HG02571 (cell line): Measurements from ENCODE around the gene KRT84.

Experiments
- ATAC-seq: cut with Tn5 transposase; IDR thresholded peaks from one replicate; pipeline ENCODE4 v1.9.1; 2021; ENCODE audit warnings: mild to moderate bottlenecking, moderate library complexity; ENCODE audit not compliant: unreplicated experiment

The KRT84 gene

DNA sequence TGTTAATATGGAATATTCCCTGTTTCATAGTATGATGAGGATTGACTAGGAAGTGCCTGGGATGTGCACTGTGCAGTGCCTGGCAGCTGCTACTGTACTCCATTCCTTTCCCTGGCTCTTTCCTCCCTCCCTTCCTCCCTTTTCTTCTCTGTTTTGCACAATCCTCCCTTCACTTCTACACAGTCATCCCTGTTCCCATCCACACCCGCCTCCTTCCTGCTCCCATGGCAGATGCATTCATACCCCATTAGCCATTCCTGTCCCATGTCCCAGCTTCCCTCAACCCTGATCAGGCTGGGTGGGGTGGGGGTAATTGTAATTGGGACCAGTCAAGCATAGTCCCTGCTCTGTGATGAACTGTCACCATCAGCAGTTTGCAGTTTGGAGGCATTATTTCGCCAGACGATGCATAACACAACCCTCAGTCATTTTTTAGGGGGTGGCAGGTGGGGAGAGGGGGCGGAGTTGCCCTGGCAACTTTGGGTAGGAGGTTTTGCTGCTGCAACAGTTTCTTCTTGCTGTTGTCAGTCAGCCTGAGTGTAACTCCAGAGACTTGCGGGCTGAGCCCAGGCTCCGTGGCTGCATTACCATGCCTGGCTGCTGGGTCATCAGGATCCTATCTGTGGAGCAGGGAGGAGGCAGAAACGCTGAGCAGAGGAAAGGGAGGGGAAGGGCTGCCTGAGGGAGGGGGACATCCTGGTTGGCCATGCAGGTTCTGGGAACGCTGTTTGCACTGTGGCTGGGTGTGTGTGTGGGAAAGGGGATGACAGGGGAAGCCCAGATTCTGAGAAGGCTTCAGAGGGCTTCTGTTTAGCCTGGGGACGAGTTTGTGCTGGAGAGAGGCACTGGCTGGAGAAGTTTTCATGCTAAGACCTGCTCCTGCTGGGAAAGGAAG, 4.1 kb upstream of the KRT84 start:
- ATAC-seq: no peak

DNA sequence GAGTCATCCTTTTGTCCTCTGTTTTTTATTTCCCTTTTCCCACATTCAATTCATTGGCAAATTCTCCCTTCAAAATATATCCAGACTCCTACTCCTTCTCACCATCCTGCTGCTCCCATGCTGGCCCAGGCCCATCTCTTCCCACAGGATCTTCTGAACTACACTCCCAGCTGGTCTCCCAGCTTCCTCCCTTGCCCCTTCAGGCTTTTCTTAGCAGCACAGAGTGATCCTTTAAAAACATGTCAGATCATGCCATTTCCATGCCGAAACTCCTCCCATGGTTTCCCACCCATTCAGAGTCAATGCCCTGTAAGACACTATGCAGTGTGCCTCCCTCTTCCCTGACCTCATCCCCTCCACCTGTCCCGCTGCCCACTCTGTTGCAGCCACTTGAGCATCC, 2.4 kb upstream of the KRT84 start:
- ATAC-seq: no peak

DNA sequence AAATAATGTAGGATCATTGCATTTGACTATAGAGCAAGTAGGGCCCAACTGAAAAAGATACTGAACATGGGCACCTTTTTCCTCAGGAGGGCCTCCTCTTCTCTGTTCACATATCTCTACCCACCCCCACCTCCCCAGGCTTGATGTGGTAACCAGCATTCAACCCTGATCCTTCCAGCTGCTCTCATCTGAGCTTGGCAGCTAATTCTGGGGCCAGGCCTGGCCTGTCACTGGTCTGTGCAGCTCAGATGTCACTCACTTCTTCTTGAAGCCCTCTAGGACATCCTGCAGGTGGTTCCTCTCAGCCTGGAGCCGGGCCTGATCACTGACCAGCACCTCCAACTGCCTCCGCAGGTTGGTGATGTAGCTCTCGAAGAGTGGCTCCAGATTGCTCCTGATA, 2.1 kb downstream of the KRT84 start:
- no peak for ATAC-seq

DNA sequence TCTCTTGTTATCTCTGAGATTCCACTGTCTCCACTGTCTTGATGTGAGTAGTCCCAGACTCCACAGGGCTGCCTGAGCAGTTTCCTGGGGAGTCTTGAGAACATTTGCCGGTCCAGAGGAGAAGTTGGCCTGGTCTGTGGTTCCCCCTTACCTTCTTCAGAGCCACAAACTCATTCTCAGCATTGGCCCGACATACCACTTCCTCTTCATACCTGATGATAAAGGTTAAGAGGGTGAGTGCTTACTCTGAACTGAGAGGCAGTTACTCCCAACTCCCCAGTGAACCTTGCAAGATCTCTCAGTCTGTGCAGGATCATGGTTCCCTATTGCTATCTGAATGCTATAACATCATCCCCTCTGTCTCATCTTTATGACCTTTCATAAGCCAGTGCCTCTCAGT, 2.6 kb downstream of the KRT84 start:
- ATAC-seq: no peak

DNA sequence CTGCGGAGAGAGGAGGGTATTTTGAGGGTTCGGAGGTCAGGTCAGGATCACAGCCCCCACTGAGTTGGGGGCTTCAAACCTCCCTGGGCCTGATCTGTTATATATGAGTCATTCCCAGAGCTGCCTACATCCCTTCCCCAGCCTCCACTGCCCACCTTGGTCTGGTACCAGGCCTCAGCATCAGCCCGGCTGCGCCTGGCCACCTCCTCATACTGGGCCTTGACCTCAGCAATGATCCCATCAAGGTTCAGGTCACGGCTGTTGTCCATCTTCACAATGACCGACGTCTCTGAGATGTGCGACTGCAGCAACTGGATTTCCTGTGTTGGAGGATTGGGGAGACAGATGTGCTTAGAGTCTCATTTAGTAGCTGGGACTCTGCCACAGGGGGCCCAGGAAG, 4.2 kb downstream of the KRT84 start:
- ATAC-seq: no peak

DNA sequence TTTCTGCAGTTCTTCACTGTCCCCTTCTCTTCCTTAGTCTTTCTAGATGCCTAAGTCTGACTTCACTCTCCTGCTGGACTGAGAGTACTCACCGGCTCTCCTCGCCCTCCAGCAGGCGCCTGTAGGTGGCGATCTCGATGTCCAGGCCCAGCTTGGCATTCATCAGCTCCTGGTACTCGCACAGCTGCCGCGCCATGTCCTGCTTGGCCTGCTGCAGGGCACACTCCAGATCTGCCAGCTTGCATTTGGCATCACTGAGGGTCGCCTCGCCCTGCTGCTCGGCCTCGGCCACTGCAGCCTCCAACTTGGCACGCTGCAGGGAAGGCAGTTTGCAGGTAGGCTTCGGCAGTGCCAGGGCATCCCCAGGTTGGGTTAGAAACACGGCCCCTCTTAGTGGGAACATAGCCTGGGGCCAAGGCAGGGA, 5.2 kb downstream of the KRT84 start:
- no peak for ATAC-seq

DNA sequence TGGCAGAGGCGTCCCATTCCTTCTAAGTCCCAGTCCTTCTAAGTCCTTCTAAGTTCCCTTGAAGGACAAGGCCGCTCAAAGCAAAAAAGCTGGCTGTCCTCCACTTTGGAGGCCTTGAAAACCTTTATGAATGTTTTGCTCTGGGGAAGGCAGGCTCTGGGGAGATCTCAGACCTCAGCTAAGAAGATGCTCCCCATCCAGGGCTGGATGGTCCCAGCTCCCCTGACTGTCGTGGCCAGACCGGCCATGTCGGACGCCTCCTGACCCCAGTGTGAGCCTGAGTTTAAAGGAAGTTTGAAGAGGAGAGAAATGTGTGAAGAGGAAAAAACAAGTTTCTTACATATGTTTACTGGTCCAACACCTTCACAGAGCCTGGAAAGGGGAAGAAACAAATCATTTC, 5.9 kb downstream of the KRT84 start:
- ATAC-seq: no peak

DNA sequence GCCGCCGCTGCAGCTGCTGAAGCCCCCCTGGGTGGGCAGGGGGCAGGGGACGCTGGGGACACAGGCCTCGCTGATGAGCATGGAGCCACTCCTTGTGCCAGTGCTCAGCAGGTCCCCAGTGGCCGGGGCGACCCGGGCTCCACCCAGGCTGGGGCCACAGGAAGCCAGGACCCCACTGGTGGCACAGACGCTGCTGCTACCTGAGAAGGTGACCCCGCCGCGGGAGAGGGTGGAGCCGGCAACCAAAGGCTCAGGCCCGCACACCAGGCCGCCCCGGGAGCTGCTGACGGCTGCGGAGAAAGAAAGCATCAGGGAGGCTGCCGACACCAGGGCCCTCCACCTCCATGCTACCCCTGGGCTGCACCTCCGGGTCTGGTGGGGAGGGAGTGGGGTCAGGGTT, 7.4 kb downstream of the KRT84 start:
- ATAC-seq: no peak

DNA sequence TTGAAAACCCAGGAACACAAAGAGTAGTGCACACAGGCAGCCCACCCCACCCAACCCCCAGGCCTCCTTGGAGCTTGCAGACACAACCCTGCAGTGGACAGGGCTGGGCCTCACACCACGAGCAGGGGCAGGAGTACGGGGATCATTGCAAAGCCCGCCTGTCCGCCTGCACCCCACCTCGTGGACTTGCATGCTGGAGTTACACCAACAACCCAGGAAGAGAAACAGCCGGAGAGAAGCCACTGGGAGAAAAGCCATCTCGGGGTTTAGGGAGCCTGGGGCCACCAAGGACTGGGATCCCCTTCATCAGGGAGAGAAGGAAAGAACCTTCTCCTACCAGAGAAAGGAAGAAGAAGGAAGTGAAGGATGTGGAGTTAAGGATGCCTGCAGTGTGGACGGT, 8.2 kb downstream of the KRT84 start:
- no peak for ATAC-seq

DNA sequence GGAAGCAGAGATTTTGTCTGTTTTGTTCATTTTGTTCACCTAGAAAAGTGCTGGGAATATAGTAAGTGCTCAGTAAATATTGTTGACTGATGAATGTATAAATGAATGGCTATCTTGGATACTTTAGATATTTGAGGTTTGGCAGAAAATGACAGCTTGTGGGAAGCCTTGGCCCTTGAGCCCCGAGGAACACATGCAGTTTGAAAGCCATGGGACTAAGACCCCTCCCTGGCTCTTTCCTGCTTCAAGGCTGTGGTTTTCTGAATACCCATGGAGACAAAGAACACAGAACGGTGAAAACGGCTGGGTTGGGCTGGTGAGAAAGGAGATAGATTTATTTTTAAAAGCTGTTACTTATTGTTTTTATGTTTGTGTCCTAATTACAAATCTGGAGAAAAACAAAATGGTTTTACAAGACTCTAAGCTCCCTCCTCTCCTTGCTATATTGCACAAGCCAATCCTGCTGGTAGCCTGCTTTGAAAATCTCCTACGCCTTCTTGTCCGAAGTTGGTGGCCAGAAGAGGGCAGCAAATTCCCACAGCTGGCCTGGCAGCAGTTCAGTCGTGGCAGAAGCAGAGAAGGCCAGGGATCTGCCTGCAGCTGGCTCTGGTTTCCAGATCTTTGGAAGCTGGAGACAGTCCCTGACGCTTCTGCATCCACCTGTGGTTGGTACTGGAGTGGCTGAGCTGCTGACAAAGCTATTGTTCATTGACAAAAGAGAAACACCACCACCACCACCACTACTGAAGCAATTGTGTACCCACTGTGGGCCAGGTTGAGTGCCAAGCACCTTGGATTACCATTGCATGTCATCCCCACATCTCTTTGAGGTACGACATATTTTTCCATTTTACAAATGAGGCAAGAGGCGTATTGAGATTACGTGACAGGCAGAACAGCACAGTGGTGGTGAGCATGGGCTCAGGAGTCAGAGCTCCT, 13.0 kb downstream of the KRT84 start:
- no peak for ATAC-seq

DNA sequence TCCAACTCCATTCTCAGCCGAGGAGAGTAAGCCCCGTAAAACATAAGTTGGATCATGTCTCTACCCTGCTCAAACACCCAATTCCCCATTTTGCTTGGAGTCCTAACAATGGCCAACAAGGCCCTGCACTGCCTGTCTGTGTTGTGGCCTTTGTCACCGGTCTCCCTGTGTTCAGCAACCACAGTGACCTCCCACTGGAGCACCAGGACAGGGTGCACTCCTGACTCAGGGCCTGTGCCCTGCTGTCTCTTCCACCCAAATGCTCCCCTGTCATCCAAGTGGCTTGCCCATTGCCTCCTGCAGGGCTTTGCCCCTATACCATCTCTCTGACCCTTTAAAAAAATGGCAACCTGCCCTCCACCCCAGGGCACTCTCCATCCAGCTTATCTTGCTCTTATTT, 13.7 kb downstream of the KRT84 start:
- ATAC-seq: no peak

DNA sequence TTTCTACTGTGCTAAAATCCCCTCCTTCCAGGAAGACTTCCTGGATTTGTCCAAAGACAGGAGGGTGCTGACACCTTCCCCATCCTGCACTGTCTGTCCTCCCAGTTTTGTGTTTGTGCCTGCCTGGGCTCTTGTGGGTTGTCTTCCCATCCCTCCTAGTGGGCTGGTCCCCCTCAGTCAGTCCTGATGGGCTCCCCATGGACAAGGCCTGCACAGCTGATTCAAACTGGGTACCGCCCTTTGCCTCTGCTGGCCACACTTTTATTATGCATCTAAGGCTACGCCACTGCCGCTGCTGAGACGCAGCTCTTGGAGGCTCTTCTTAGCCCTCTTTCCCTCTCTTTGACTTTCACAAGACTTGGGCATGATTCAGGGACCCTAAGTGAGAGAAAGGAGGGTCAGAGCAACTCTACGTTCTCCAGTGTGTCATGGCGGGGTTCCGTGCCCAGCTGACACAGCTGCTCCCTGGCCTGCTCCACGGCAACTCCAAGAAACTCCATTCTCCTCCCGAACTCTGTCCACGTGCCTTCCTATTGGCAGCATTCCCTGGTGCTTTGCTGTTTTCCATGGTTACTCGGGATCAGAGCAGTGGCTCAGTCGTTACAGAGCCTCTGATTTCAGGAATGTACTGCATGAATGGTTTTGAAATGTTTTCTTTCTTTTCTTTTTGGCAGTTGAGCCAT, 14.4 kb downstream of the KRT84 start:
- ATAC-seq: no peak

DNA sequence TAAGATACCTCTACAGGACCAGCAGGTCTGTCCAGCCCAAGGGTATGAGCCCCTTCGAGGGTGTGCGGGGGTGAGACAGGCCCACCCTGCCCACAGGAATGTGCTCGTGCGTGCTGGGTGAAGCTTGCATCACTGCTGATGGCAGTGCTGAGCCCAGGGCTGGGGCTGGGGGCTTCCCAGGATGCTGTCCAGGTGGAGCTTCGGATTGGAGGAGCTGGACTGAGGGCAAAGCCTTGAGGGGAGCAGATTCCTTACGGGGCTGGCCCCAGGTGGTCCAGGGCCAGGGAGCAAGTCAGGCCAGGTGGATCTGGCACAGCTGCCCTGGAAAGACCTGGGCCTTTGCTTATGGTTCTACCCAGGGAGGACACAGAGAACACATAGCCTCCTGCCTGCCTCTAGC, 15.6 kb downstream of the KRT84 start:
- ATAC-seq: no peak

DNA sequence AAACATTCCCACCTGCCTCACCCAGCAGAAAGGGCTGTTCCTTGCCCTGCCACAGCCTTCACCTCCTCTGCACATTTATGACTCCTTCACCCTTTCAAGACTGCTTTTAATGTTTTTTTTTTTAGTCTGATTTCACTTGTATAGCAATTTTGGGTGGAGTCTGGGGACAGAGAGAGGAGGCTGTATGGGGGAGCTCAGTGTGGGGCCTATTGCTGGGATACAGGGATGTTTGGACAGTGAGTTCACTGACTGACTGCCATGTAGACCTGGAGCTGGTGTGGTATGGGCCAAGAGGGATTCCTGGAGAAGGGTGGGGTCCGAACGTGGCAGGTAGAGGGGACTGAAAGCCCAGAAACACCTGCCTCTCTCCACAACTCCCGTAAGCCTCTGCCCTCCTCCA, 16.2 kb downstream of the KRT84 start:
- no peak for ATAC-seq

DNA sequence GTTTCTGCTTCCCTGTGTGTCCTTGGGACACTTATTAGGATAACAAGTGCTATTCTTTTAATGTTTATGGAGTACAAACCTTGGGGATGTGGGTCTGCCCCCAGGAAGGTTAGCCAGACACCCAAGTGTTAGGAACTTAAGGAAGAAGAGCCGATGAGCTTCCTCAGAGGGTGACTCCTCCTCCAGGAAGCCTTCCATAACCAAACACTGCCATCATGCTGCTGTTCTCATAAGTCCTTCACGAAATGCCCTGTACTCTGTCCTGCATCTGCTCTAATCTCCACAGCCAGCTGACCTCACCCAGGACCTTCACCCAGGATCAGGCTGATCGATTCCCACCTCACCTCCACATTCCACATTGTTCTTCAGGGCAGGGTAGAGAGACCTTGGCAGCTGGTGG, 16.9 kb downstream of the KRT84 start:
- no peak for ATAC-seq

DNA sequence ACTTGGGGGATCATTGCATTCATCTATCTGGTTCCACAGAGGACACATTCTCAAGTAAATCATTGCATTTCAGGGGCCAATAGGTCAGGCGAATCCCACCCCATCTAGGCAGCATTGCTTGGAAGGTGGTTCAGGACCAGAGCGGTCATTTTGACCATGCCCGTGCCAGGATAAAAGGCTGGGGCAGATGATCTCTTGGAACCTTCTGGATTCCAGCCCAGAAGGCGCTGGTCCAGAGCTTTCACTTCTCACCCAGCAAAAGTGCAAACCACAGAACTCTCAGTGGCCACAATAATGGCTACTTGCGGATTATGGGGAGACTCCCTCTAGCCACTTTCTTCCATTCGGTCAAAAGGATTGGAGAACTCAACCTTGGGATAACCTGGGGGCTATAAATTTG, 17.6 kb downstream of the KRT84 start:
- no peak for ATAC-seq

DNA sequence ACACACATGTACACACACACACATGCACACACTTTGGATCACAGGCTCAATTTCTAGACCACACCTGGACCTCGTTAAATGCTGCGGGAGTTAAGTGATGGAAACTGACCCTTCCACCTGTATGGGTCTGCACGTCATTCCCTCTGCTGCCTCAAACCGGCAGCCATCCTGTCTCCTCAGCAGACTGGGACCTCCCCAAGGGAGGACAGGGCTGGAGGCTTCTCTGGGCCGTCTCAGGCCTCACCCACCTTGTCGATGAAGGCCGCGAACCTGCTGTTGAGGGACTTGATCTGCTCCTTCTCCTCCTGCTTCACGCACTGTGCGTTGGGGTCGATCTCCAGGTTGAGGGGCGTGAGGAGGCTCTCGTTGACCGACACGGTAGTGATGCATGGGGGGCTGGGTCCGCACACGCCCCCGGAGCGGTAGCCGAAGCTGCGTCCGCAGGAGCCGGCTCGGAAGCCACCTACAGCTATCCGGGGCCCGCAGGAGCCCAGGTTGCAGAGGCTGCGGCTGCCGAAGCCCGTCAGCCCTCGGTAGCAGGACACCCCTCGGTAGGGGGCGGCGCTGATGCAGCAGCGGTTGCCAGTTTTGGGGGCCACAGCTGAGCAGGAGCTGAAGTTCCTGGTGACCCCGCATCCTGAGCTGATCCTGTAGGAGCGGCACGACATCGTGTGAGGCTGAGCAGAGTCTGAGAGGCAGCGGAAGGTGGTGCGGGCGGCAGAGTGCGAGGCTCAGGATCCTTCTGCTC, 18.5 kb downstream of the KRT84 start, which contains the start of gene KRT85:
Gene KRT85 (minus strand): TSS at position 744 of the 748 bp plus-strand sequence. CDS start 76 bp downstream, at position 668.
- no peak for ATAC-seq

DNA sequence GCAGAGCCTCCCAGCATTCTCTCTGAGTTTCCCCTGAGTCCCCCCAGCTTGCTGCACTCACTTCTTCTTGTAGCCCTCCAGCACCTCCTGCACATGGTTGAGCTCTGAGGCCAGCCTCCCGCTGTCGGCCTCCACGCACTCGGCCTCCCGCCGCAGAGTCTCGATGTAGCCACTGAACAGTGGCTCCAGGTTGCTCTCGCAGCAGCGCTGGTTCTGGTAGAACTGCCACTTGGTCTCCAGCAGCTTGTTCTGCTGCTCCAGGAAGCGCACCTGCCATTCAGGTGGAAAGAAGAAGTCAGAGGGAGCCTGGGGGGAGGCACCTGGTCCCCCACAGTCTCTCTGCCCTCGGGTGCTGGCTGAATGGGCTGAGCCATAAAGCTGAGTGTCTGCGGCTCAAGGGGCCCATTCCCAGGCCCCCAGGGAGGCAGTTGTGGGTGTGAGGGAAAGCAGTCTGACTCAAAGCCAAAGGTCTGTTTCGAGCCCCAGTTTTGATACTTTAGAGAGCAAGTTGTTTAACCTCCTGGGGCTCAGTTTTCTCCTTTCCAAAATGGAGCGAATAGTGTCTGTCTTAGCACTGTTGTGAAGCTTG, 20.5 kb downstream of the KRT84 start:
- no peak for ATAC-seq

DNA sequence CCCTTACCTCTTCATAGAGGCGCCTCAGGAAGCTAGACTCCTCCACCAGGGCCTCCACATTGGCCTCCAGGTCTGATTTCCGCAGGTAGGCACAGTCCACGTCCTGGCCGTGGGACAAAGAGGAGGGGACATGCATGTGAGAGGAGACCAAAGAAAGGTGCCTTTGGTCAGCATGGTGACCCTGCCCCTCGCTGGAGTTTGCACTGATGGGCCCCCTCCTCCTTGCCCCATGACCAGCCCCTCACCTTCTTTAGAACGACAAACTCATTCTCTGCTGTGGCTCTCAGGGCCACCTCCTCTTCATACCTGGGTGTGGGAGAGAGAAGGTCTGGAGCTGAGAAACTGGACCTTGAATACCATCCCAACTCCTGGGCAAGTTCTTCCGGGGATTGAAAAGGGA, 21.4 kb downstream of the KRT84 start:
- ATAC-seq: no peak

DNA sequence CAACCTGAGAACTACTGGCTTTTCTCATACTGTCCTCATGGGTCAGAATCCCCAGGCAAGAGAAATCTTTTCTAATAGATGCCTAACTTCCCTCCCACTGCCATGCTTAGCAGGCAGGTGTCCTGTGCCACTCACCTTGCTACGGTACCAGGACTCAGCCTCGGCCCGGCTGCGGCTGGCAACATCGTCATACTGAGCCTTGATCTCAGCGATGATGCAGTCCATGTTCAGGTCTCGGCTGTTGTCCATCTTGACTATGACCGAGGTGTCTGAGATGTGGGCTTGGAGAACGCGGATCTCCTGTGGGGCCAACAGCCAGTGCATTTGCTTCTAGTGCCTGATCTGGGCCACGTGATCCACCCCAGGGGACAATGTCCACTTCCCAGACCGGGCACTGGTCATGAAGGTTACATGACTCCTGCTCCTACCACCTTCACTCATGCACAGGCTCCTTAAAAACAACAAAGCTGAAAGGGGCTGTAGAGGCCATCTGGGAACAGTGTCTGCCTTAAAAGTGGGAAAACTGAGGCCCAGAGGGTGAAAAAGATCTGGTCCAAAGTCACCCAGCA, 22.3 kb downstream of the KRT84 start:
- ATAC-seq: no peak
